ENCODE measurements around the gene NOM1.

- TF ChIP-seq CTCF (IDR thresholded peaks at IDR 0.05) (no peak), POLR2AphosphoS5 (IDR thresholded peaks at IDR 0.05; ENCODE audit: low read depth, low read length) (no peak)
These were observed 17.5 kb upstream of the NOM1 start for GRCh38 chr7:156932006-156932405.

Measured in Panc1 (cell line).